Right kidney (tissue), 1 donor: ENCODE results near the gene PCBP3.
"Not testable (repeated sequence)": the region's sequence is repeated elsewhere in the genome, so short reads cannot be mapped to it uniquely, and the experiment has no call there.

Source experiments
- DNase-seq: peaks from one replicate; pipeline ENCODE4 v3.0.0-alpha.2; 2016

Gene PCBP3

DNA sequence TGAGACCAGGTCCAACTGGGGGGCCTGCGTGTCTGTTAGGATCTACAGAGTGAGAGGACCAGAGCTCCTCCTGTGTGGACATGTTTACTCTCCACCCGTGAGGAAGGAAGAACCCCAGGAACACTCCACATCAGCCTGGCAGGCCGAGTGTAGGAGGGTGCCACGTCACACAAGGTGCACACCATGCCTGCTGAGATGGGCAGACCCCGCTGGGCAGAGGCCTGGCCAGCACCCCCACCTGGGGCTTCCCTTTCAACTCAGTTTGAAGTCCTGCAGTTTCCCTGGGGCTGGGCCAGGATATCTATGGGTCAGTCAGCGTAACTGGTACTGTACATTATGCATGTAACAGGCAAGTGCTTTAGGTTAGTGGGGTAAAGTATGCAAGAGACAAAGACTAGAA is 30.1 kb upstream of the PCBP3 start:
- no peak for DNase-seq

DNA sequence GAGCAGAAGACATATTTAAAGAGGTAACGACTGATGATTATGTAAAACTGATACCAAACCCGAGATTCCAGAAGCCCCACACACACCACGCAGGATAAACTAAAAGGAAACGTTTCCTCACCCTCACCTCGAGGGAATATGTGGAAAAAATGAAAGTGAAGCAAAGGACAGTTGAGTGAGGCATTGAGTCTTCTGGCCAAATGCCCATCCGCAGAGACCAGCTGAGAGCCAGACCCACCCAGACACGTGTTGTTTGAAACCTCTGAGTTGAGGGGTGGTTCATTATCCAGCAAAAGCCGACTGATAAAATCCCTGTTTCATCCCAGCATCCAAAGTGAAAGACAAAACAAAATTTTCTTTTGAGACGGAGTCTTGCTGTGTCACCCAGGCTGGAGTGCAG is 29.6 kb upstream of the PCBP3 start:
- no peak for DNase-seq

DNA sequence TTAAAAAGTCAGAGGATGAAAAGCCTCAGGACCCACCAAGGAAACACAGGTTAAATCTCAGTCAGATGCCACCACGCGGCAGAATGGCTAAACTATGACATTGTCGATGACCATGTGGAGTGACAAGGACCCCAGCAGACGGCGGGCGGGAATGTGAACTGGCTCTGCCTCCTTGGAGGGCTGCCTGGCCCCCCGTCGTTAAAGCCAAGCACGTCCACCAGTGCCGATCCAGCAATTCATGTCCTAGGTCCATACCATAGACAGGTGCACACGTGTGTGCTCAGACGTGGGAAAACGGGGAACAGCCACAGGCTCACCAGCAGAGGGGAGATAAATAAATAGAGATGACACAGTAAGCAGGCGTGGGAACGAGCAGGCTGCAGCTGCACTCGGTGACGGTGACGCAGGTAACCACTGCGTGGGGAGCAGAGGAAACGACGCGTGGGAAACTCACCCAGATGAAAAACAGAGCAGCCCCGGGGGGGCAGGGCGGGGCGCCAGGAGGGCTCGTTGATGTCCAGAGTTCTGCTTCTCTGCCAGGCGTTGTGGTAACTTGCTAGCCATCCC is 28.3 kb upstream of the PCBP3 start:
- DNase-seq: no peak

DNA sequence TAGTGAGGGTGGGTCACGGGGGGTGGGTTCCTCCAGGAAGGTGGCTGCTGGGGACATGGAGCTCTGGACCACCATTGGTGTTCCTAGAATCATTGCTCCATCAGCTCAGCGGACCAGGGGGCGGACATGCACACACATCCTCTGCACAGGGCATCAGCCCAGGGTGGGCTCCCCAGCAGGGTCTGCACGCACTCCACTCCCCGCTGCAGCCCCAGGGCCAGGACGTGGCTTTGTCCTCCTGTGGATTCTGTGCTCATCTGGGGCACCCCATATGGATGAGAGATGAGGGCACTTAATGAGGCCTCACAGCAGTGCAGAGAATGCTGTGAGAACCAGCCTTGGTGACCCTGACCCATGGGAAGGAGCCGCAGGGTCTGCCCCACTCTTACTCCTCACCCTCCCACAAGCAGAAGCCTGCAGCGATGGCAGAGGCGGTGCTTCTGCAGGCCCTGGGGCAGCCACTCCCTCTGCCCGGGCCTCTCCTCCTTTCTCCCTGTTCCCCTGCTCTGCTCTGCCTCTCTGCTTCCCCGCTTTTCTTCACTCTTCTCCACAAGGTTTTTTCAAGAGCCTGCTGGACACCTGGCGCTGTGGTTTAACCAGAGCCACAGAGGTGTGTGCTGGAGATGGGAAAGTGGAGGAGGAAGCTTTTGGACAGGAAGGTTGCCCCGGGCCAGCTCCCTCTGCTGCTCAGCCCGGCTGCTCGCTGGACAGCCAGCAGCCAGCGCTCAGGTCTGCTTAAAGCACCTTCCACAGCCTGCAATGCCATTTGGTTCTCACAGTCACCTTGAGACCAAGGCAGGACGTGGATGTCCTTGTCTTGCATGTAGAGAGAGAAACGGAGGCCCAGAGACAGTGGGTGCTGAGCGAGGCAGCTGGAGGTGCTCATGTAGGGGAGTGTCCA is 26.3 kb upstream of the PCBP3 start:
- DNase-seq: peak; percentile 59

DNA sequence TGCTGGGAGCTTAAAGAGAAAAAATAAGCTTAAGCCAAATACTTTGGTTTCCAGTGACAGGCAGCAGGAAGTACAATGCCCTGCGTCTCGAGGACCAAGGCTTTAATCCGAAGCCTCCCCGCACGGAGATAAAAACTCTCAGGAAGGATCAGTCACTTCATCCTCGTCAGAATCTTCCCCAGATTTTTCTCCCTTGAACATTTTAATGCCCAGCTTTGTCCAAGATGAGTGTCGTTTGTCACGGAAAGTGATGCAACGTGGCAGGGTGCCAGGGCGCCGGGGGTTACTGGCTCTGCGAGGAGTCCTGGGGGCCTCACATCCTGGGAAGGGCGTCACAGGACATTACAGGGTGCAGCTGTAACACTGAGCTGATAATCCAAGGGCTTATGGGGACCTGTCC is 25.2 kb upstream of the PCBP3 start:
- DNase-seq: peak; percentile 38

DNA sequence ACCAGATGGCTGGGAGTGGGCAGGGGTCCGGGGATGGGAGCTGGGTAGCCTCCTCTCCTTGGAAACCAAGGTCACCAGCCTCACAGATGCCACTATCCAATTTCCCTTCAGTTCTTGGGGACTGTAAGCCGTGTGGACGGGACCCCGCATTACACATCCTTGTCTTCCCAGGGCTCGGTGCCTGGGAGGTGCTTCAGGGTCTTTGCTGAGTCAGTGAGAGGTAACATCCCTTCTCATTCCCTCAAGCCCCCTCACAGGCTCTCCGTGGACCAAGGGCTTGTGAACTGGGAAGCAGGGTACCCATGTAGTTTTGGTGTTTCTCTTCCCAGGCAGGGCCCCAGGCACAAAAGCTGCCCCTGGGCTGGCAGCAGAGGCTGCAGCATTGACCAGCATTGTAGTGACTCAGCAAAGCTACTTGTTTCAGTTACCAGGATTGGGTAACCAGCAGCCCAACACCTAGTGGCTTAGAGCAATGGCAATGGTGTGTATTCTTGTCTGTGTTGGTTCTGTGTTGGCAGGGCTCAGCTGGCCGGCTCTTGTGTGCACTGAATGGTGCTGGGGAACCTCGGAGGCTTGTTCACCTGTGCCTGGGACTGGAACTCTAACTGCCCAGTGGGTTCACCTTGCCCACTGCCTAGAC is 24.6 kb upstream of the PCBP3 start:
- no peak for DNase-seq

DNA sequence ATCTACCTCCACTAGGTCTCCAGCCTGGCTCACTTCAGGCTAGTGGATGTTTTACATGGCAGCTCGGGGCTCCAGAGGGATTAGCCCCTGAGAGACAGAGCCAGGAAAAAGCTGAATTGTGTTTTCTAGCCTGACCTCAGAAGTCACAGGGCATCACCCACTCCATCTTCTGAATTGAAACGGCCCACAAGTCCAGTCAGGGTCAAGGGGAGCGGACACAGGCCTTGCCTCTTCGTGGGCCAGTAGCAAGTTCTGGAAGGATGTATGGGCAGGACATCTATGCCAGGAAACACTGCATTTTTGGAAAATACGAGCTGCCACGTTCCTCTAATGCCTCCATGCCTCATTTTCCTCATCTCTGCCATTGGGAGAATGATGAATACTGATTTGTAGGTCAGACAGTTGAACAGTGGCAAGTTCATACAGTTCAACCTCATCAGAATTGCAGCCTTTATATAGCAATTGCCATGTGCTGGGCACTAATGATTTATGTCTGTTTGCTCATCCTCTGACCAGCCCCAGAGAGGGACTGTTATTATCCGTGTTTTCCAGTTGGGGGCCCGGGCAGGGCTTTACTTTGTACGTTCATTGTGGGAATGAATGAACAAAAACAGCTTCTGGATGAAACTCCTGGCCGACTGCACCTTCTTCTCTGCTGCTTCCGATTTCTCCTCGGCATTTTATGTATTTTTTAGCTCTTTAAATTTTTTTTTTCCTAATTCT is 23.2 kb upstream of the PCBP3 start:
- DNase-seq: no peak

DNA sequence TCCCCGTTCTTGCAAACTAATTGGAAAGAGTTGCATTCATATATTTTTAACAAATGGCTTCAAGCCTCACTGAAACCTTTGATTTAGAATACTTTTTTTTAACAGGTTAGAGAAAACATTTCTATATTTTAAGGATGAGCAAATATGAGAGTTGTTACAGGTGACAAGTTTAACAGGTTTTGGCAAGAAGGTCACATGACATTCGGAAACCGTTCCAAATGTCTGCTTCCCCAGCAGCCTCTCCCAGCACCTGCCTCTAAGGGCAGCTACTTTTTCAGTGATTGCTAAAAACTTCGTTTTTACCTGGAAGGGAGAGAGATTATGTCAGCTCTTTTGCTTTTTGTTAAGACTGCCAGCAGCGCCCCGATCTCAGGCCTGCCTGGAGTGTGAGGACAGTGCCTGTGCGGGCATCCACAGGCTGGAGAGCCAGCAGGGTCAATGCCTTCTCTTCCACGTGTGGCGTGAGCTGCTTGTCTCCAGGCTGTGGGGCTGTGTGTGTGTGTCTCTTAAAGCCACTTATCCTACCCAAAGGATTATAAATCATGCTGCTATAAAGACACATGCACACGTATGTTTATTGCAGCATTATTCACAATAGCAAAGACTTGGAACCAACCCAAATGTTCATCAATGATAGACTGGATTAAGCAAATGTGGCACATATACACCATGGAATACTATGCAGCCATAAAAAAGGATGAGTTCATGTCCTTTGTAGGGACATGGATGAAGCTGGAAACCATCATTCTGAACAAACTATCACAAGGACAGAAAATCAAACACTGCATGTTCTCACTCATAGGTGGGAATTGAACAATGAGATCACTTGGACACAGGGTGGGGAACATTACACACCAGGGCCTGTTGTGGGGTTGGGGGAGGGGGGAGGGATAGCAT is 21.8 kb upstream of the PCBP3 start:
- not testable (repeated sequence) for DNase-seq

DNA sequence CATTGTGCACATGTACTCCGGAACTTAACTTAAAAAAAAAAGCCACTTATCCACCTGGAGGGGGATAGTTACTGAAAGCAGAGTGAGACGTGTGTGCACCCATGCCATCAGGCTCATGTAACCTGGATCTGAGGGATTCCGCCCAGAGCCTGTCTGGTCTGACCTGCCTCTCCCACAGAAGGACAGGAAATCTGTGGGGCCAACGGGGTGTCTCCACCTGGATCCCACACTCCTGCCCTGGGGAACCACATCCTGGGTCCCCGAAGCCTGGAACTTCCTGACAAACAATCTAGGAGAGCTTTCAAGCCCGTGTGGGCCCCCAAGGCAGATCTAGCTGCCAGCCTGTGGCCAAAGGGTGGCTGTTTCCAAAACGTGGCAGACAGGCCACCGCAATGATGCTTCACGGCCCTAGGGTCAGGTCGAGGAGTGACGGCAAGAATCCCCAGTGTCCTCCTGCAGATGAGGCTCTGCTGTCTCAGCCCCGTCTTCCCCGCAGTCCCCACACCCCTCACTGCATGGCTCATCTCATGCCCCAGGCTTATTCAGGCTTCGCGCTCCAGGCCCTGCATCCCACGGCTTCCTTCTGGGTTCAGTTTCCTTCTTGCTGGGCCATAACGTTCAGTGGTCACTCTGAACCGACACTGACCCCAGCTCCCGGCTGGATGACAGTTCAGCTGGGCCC is 21.0 kb upstream of the PCBP3 start:
- no peak for DNase-seq

DNA sequence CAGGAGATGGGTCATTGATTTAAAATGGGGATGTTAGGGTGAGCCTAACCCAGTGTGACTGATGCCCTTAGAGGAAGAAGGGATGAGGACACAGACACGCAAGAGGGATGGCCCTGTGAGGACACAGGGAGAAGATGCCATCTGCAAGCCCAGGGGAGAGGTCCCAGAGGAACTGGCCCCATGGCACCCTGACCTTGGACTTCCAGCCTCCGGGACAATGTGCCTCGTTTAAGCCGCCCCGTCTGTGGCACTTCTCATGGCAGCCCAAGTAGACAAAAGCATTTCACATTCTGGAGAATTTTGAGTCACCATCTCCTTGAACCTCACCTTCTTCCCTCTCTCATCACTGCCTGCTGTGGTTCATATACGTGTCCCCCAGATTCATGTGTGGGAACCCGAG is 20.1 kb upstream of the PCBP3 start:
- no peak for DNase-seq

DNA sequence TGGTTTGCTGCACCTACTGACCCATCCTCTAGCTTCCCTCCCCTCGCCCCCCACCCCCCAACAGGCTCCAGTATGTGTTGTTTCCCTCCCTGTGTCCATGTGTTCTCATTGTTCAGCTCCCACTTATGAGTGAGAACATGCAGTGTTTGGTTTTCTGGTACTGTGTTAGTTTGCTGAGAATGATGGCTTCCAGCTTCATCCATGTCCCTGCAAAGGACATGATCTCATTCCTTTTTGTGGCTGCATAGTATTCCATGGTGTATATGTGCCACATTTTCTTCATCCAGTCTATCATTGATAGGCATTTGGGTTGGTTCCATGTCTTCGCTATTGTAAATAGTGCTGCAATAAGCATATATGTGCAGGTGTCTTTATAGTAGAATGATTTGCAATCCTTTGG is 17.4 kb upstream of the PCBP3 start:
- not testable (repeated sequence) for DNase-seq

DNA sequence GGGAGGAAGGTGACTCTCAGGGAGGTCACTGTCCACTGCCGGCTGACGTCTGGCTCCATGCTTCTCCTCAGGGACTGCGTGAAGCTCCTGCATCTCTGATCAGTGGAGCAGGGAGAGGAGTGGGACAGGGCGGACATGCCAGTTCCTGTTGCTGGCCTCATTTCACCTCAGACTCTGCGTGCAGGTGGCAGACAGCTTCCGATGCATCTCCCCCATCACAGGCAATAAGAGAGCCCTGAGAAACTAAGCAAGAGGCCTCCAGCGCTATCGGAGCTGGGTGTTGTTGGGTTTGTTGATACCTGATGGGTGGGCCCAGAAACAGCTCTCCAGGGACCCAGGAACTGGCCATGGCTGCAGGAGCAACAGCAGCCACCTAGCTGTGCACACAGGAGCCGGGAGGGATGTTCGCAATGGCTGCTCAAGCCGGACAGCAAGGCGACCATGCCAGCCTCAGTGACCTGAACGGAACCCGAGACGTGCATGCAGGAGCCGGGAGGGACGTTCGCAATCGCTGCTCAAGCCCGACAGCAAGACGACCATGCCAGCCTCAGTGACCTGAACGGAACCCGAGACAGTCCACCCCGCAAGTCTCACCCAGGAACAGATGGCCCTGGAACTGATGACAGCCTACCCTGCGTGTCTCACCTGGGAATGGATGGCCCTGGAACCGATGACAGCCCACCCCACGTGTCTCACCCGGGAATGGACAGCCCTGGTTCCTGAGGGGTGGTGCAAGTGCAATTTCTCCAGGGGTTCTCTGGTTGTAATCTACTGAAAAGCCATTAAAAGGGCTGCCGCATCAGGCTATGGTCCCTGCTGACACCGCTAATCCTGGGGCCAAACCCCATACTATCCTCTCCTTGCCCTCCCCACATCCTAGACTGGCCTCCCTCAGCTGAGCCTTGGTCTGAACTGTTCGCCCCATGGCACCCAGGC is 14.2 kb upstream of the PCBP3 start:
- no peak for DNase-seq

DNA sequence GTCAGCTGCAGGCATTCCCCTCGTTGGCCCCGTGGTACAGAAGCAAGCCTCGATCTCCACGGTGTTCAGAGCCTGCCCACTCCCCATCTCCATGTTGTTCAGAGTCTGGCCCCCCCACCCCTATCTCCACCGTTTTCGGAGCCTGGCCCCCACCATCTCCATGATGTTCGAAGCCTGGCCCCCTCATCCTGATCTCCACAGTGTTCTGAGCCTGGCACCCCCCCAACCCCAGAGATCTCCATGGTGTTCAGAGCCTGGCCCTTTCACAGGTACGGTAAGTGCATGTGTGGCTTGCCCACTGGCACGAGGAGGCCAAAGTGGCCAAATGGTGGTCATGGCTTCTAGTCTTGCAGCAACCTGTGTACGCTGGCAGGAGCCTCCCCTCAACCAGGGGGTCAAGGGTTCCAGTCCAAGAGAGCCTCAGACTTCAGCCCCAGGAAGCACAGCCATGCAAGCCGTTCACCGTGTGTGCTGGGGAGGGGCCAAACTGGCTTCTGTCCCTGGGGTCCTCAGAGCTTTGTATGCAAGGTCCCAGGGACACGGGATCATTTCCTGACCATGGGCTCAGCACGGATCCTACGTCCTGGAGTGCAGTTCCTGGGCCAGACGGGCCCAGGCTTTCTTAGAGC is 13.3 kb upstream of the PCBP3 start:
- no peak for DNase-seq

DNA sequence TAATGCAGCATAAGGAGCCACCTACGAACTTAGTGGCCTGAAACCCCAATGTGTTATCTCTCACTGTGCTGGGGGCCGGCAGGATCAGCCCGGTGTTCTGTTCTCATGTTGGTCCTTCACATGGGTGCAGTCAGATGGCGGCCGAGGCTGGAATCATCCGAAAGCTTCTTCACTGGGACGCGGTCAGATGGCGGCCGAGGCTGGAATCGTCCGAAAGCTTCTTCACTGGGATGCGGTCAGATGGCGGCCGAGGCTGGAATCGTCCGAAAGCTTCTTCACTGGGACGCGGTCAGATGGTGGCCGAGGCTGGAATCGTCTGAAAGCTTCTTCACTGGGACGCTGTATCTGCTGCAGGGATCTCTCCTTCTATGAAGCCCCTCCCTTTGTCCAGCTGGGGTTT is 12.6 kb upstream of the PCBP3 start:
- no peak for DNase-seq

DNA sequence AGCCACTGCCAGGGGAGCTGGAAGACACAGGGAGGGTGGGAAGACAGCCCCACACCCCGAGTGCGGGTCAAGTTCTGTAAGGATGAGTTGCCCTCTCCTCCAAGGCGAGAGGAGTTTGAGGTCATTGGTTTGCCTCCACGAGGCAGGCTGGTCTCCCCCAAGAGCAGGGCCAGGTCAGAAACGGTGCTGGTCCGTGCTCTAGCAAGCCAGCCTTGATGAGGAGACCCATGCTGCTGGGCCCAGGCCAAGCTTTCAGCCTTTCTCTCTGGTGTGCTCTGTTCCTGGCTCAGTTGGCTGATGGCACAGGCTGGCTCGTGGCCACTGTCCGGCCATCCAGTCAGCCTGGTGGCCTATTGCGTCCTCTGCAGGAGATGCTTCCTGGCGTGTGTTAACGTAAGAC is 12.0 kb upstream of the PCBP3 start:
- no peak for DNase-seq

DNA sequence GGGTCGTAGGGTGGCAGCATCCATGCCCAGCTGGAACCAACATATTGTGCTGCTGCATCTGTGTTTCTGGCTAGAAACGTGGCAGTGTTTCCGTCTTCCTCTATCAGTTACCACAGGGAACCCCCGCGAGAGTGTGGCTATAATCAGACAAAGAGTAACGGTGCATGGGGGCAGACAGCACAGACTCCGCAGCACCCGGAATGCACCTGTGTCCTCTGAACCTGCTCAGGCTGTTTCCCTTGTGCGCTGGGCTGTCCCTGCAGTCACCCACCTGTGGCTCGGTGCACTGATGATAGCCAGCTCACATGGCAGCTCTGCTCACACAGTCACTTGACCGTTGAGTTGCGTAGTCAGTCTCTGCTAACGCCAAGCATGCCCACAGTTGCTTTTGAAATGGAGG is 11.4 kb upstream of the PCBP3 start:
- DNase-seq: no peak

DNA sequence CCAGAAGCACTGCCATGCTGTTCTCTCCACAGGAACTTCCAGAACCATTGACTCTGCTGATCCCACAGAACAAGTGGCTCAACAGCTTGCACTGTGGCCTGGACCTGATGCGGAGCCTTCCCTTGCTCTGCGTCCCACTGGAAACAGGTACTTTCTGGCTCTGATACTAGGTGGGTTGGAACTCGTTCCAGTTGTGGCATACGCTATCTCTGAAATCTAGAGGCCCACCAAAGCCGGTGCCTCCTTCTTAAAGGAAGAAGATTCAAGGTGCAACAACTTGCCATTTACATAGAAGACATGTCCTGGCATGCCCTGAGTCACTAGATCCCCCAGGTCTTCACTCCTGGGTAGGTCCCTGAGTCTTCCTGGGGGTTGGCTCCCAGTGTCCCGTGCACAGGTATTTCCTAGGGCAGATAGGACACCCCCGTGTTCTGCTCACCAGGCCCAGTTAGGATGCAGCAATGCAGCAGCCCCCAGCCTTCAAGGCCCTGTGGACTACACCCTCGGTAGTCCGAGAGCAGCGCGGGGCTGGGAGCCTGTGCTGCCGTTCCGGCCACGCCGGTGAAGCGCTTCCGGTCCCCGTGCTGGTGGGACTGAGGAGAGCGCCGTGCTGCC is 10.8 kb upstream of the PCBP3 start:
- DNase-seq: no peak

DNA sequence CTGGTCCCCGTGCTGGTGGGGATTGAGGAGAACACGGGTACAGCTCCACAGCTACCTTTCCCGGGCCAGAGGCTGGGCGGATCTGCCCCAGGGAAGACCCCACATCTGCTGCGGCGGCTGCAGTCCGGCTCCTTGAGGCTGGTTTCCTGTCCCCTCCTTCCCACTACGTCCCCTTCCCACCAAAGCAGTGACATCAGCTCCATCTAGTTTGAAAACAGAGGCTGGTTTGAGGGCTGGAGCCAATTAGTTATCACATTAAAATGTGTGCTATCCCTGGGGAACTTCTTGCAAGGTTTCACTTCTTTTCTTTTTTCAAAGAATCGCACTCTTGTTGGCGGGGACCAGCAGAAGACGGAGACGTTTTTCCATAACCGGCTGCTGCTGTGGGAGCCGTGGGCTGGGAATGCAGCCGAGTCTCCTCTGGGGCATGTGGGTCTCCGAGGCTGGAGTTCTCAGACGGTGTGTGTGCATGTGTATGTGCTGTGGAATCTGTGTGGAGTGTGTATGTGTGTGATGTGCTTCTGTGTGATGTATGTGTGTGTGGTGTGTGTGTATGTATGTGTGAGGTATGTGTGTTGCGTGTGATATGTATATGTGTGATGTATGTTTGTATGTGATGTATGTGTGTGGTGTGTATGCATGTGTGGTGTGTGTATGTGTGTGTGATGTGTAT is 8.9 kb upstream of the PCBP3 start:
- no peak for DNase-seq
